Nephron progenitor cell (in vitro differentiated cells): ENCODE results near the gene TJP1.
"Not testable (repeated sequence)": the region's sequence is repeated elsewhere in the genome, so short reads cannot be mapped to it uniquely, and the experiment has no call there.

Experiments
- DNase-seq: peaks from one replicate; pipeline ENCODE4 v3.0.0; 2021
- H3K27ac Mint-ChIP-seq: 2 replicates; pipeline ENCODE4 v1.8.0; 2021; ENCODE audit warnings: mild to moderate bottlenecking, moderate library complexity, mixed read lengths
- H3K27me3 Mint-ChIP-seq: 2 replicates; pipeline ENCODE4 v1.8.0; 2021; ENCODE audit warnings: mild to moderate bottlenecking, low read depth, mixed read lengths; ENCODE audit not compliant: poor library complexity
- H3K36me3 Mint-ChIP-seq: 2 replicates; pipeline ENCODE4 v1.8.0; 2021; ENCODE audit warnings: low read depth, mixed read lengths
- H3K4me1 Mint-ChIP-seq: 2 replicates; pipeline ENCODE4 v1.8.0; 2021; ENCODE audit warnings: mixed read lengths
- H3K4me3 Mint-ChIP-seq: 2 replicates; pipeline ENCODE4 v1.8.0; 2021; ENCODE audit warnings: mild to moderate bottlenecking, moderate library complexity, mixed read lengths
- H3K9me3 Mint-ChIP-seq: 2 replicates; pipeline ENCODE4 v1.8.0; 2021; ENCODE audit warnings: mild to moderate bottlenecking, moderate library complexity, mixed read lengths
- TF ChIP-seq, protein P1 (sequence below): fragments of 200-600 bp; sonication (generic); IDR thresholded peaks from 2 replicates; pipeline ENCODE4 v1.5.0; 2021; ENCODE audit warnings: antibody characterized with exemption

Gene TJP1

DNA sequence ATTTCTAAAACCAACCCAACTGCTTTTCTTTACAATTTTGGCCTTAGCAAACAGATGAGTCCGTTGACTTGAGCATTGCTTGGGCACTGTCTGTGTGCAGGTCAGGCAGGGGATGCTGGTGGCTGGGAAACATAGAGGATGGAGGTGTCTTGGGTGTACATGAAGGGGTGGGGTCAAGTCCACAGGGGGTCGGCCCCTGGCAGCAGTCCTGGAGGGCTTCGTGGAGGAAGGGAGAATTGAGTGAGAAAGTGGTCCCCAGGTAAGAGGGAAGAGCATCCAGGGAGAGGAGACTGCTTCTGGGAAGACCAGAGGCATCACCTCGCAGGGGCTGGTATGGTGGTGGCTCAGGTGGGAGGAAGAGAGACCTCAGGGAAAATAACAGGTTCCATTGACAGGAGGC is 144.8 kb downstream of the TJP1 start:
- Mint-ChIP-seq H3K36me3 (no peaks in the 10 kb centered on the region), H3K27ac (no peak overlapping the region), H3K4me1 (peaks cover 37% of the 10 kb centered on the region), H3K4me3 (no peak overlapping the region), H3K9me3 (no peaks in the 10 kb centered on the region), H3K27me3 (peaks cover 28% of the 10 kb centered on the region)
- TF ChIP-seq, protein P1, sequence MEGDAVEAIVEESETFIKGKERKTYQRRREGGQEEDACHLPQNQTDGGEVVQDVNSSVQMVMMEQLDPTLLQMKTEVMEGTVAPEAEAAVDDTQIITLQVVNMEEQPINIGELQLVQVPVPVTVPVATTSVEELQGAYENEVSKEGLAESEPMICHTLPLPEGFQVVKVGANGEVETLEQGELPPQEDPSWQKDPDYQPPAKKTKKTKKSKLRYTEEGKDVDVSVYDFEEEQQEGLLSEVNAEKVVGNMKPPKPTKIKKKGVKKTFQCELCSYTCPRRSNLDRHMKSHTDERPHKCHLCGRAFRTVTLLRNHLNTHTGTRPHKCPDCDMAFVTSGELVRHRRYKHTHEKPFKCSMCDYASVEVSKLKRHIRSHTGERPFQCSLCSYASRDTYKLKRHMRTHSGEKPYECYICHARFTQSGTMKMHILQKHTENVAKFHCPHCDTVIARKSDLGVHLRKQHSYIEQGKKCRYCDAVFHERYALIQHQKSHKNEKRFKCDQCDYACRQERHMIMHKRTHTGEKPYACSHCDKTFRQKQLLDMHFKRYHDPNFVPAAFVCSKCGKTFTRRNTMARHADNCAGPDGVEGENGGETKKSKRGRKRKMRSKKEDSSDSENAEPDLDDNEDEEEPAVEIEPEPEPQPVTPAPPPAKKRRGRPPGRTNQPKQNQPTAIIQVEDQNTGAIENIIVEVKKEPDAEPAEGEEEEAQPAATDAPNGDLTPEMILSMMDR = no peak
- DNase-seq = no peak

DNA sequence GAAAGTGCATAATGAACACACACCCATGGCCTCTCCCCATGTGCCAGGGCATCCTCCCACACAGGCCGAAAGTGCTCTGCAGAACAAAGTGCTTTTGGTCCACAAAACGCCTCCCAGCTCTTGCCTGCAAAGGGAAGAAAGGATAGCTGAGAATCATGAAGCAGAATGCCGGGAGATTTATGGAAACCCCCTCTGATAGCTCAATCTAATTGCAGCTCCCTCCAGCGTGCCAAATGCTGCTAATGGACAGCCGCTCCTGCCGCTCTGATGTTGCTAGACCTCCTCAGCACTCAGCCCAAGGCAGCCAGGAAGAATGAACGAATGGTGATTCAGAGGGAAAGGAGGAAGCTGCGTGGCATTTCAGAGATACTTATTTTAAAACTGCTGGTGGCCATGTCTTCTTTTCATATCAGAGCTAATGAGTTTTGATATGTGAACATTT is 145.3 kb downstream of the TJP1 start:
- peak; percentile 27 for DNase-seq
- Mint-ChIP-seq H3K27me3 (peaks cover 28% of the 10 kb centered on the region), H3K9me3 (no peaks in the 10 kb centered on the region), H3K4me1 (peaks cover 37% of the 10 kb centered on the region), H3K36me3 (no peaks in the 10 kb centered on the region), H3K4me3 (peak overlapping the region; percentile 52), H3K27ac (no peak overlapping the region)
- TF ChIP-seq, protein P1 = no peak

DNA sequence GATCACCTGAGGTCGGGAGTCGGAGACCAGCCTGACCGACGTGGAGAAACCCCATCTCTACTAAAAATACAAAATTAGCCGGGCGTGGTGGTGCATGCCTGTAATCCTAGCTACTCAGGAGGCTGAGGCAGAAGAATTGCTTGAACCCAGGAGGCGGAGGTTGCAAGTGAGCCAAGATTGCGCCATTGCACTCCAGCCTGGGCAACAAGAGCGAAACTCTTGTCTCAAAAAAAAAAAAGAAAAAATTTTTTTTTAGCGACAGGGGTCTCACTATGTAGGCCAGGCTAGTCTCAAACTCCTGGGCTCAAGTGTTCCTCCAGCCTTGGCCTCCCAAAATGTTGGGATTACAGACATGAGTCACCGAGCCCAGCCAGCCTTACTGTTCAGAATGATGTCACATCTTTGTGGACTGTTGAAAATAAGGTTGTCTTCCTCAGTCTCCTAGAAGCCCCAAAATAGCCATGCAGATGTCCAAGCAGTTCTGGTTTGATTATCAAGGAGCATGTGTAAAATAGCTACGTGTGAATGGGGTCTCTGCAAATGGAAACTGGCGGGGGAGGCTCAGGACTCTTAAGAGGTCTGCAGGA is 145.8 kb downstream of the TJP1 start:
- DNase-seq, H3K27ac Mint-ChIP-seq, H3K36me3 Mint-ChIP-seq, H3K9me3 Mint-ChIP-seq: not testable (repeated sequence)
- H3K4me3 Mint-ChIP-seq = peak overlapping the region; percentile 79
- H3K27me3 Mint-ChIP-seq = peaks cover 28% of the 10 kb centered on the region
- H3K4me1 Mint-ChIP-seq = peaks cover 37% of the 10 kb centered on the region

DNA sequence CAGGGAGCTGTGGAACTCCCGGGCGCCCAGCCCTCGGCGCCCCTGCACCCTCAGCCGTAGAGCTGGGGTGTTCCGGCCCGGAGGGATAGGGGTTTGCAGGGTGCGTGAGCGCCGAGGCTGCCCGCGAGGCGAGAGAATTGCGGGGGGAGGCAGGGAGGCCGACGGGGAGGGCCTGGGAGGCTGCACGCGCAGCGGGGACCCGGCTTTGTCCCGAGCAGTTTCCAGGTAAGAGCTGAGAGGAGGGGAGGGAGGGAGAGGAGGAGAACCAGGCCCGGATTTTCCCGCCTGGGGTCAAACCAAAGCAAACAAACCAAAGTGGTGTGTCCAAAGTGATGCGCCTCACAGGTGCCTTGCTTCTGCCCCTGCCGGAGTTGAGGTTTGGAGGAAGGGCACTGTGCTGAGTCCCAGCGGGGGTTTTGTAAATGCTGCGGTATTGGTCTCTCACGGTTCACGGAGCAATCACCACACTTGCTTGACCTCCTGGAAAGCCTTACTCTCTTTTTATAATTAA is 146.4 kb downstream of the TJP1 start:
- no peak overlapping the region for H3K27ac Mint-ChIP-seq
- H3K4me3 Mint-ChIP-seq = peak overlapping the region; percentile 79
- peaks cover 27% of the 10 kb centered on the region for H3K27me3 Mint-ChIP-seq
- H3K36me3 Mint-ChIP-seq = no peaks in the 10 kb centered on the region
- H3K4me1 Mint-ChIP-seq = peaks cover 37% of the 10 kb centered on the region
- H3K9me3 Mint-ChIP-seq = no peaks in the 10 kb centered on the region
- DNase-seq = no peak
- TF ChIP-seq, protein P1 = no peak

DNA sequence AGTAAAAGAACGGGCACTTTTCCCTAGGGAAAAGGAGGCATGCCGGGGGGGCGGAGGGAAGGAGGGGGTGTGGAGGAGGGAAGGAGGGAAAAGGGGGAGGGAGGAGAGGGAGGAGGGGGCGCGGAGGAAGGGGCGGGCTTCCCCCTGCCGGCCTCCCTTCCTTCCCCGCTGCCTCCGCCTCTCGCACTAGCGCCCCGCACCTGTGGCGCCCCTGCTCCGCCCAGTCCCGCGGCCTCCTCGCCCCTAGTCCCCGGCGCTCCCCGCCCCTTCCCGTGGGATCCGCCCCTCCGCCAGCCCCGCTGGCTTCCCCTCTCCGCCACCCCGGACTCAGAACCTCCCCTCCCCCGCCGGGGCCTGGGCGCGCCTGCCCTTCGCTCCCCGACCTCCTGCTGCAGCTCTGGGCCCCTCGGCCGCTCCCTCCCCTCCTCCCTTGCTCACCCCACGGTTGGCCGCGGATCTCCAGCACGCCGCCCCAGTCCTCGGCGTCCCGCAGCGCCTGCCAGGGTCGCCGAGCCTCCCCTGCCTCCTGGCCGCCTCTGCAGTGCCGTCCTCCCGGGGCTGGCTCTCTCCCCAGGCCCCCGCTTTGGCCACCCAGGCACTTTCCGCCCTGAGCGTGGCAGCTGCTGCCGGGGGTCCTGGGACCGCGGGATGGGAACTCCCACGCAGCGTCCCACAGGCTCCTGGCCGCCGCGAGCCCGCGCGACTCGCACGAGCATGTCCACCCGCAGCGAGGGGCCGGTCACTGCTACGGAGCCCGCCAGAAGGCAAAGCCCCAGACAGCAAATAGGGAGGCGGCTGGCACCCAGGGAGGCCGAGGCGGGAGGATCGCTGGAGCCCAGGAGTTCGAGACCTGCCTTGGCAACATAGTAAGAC is 147.4 kb downstream of the TJP1 start:
- H3K4me3 Mint-ChIP-seq = peak overlapping the region; percentile 77
- H3K27ac Mint-ChIP-seq = no peak overlapping the region
- H3K36me3 Mint-ChIP-seq = no peaks in the 10 kb centered on the region
- DNase-seq = peak; percentile 92
- peaks cover 28% of the 10 kb centered on the region for H3K27me3 Mint-ChIP-seq
- peaks cover 37% of the 10 kb centered on the region for H3K4me1 Mint-ChIP-seq
- TF ChIP-seq, protein P1 = no peak
- no peaks in the 10 kb centered on the region for H3K9me3 Mint-ChIP-seq

DNA sequence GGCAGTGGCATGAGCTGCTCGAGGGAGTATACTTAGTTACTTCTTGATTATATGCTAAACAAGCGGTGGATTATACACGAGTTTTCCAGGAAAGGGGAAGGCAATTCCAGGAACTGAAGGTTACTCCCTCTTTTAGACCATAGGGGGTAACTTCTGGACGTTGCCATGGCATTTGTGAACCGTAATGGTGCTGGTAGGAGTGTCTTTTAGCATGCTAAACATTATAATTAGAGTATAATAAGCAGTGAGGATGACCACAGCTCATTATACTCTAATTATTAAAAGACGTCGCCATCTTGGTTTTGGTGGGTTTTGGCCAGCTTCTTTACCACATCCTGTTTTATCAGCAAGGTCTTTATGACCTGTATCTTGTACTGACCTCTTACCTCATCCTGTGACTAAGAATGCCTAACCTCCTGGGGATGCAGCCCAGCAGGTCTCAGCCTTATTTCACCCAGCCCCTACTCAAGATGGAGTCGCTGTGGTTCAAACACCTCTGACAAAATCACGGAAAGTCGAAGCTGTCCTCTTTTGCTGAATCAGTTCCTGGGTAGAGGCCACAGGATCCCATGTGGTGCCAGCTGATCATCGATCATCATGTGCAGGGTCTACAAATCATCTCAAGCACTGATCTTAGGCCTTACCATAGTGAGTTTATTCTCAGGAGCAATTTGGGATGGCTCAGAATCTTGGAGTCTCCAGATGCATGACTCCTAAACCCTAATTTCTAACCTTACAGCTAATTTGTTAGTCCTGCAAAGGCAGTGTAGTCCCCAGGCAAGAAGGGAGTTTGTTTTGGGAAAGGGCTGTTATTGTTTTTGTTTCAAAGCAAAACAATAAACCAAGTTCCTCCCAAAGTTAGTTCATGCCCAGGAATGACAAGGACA is 149.1 kb downstream of the TJP1 start:
- H3K27ac Mint-ChIP-seq = peak overlapping the region; percentile 61
- peaks cover 35% of the 10 kb centered on the region for H3K4me1 Mint-ChIP-seq
- TF ChIP-seq, protein P1 = no peak
- H3K9me3 Mint-ChIP-seq = no peaks in the 10 kb centered on the region
- peak overlapping the region; percentile 69 for H3K4me3 Mint-ChIP-seq
- no peaks in the 10 kb centered on the region for H3K36me3 Mint-ChIP-seq
- H3K27me3 Mint-ChIP-seq = peaks cover 29% of the 10 kb centered on the region
- DNase-seq = no peak
